ENCODE data around the gene ING3. TPM values are rescaled to one million over a fixed set of nuclear protein-coding genes. Genes with fewer than 3 reads are reported as not detected.

The ING3 gene
- total and polyA plus RNA-seq, 2 of the 13 experiments (the other 11 are each of a cell fraction or from before 2014, with no cell fraction given), result 6.9 to 12.8 TPM

GRCh38 chr7:121003986-121004685 is 53.6 kb downstream of the ING3 start:
- ATAC-seq, result peak; percentile 67
- POLR2A ChIA-PET, result no interaction called here
- Histone ChIP-seq H3K27me3 (ENCODE audit: control insufficient read depth in 1 of 2, insufficient read depth in 2 of 2, low read length in 2 of 2) (no peaks in the 10 kb centered on the region), H3K79me2 (ENCODE audit: insufficient read depth, low read length) (no peaks in the 10 kb centered on the region), H2AFZ (ENCODE audit: low read length) (no peak overlapping the region), H3K4me3 (replicated peaks in 1 of 3; ENCODE audit: insufficient read depth in 1 of 3, low read depth in 2 of 3, low read length in 3 of 3) (no peak overlapping the region), H3K9me3 (ENCODE audit: low read length) (no peaks in the 10 kb centered on the region), H3K4me2 (ENCODE audit: low read depth, low read length) (no peak overlapping the region), H3K9ac (ENCODE audit: insufficient read depth, low read depth, low read length) (no peak overlapping the region), H3K4me1 (ENCODE audit: insufficient read depth, low read length) (no peaks in the 10 kb centered on the region), H4K20me1 (ENCODE audit: insufficient read depth, low read length) (no peaks in the 10 kb centered on the region), H3K27ac (ENCODE audit: extremely low read length, insufficient read depth, low read length) (no peak overlapping the region), H3K36me3 (replicated peaks in 1 of 2; ENCODE audit: control insufficient read depth in 1 of 2, insufficient read depth in 2 of 2, low read length in 2 of 2) (no peaks in the 10 kb centered on the region)
- intact Hi-C loops (cut with micrococcal nuclease; ENCODE audit: unreplicated experiment), result no loop called here
- CTCF ChIA-PET (ENCODE audit: low intra/inter-chr PET ratio, low total read pairs), result no interaction called here
- WGBS (ENCODE audit: low lambda C conversion rate), result 9% methylated on average over 5 of the region's 5 CpGs
- BruUV-seq (replicated peaks), result no TSS peak
- no peak for DNase-seq (ENCODE audit: low spot score)
- in situ Hi-C loops (cut with HindIII; ENCODE audit: extremely low pct_ligation_motif_present, low pct_unique_long_range_greater_than_20kb), result no loop called here
- FAIRE-seq, result no peak
- TF ChIP-seq THRA (CRISPR knock-in tag; IDR thresholded peaks at IDR 0.05; ENCODE audit: borderline replicate concordance), result no peak
- no peak for TF ChIP-seq ZNF407 (CRISPR knock-in tag; IDR thresholded peaks at IDR 0.05; ENCODE audit: not compliant biosample characterization)
- no peak for TF ChIP-seq ZNF646 (CRISPR knock-in tag; IDR thresholded peaks at IDR 0.05)
- TF ChIP-seq ZNF552 (CRISPR knock-in tag; IDR thresholded peaks at IDR 0.05; ENCODE audit: borderline replicate concordance), result no peak
